Subcutaneous adipose tissue (tissue), 4 donors: ENCODE measurements around the gene ONECUT3. TPM values are rescaled to one million over a fixed set of nuclear protein-coding genes. Genes with fewer than 3 reads are reported as not detected.

Experiments
- total RNA-seq, 4 donors: library from RNA; depleted of rRNA; stranded (reverse); fragments of >200 nt; gene quantifications; one replicate each; pipeline ENCODE4 v1.1.0, GENCODE V29; 2016
- TF ChIP-seq, protein P1 (sequence below): fragments of 450-650 bp; IDR thresholded peaks from one replicate; pipeline ENCODE4 v1.5.1; 2016; ENCODE audit warnings: low read depth, mild to moderate bottlenecking, control low read depth, antibody characterized with exemption, moderate library complexity

ONECUT3 gene
- total RNA-seq, 4 donors from 2014 or later = not detected

DNA sequence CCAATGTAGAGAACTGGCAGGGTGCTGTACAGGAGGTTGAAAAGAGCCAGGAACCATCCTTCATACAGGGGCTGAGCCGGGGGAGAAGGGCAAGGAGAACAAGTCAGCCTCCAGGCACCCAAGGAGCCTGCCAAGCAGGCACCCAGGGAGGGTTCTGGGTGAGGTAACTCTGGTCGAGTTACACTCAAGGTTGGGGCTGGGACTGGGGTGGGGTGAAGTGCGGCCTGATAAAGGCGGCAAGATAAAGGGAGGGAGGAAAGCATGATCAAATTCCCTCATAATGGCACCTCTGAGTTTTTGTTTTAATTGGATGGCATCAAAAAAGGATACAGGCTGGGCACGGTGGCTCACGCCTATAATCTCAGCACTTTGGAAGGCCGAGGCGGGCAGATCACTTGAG is 33.8 kb downstream of the ONECUT3 start:
- TF ChIP-seq, protein P1, sequence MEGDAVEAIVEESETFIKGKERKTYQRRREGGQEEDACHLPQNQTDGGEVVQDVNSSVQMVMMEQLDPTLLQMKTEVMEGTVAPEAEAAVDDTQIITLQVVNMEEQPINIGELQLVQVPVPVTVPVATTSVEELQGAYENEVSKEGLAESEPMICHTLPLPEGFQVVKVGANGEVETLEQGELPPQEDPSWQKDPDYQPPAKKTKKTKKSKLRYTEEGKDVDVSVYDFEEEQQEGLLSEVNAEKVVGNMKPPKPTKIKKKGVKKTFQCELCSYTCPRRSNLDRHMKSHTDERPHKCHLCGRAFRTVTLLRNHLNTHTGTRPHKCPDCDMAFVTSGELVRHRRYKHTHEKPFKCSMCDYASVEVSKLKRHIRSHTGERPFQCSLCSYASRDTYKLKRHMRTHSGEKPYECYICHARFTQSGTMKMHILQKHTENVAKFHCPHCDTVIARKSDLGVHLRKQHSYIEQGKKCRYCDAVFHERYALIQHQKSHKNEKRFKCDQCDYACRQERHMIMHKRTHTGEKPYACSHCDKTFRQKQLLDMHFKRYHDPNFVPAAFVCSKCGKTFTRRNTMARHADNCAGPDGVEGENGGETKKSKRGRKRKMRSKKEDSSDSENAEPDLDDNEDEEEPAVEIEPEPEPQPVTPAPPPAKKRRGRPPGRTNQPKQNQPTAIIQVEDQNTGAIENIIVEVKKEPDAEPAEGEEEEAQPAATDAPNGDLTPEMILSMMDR = no peak

DNA sequence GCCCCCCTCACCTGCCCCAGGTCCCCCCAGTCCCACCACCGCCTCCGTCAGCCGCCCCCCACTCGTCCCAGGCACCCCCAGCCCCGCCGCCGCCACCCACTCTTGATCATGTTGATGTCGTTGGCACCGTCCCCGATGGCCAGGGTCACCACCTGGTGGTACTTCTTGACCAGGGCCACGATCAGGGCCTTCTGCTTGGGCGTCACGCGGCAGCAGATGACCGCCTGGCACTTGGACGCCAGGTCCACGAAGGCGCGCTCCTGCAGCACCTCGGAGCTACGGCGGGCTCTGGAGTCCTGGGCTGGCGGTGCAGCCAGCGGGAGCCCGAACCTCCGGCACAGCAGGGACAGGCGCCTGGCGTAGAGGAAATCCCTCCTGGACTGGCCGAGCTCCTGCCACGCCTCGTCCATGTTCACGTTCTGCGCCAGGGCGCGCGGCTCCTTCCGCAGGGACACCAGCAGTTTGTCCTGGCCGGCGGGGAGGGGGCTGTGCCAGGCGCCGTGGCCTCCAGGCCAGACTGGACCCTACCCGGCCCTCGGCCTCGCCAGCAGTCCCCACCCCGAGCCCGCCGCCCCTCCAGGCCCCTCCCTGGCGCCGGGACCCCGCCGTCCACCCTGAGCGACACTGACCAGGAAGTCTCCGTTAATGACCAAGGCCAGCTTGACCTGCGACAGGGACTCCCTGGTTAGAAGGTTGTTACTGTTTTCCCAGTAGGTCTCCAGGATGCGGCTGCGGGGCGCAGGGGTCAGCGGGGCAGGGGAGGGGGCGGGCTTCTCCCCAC is 36.1 kb downstream of the ONECUT3 start:
- TF ChIP-seq, protein P1 = no peak

DNA sequence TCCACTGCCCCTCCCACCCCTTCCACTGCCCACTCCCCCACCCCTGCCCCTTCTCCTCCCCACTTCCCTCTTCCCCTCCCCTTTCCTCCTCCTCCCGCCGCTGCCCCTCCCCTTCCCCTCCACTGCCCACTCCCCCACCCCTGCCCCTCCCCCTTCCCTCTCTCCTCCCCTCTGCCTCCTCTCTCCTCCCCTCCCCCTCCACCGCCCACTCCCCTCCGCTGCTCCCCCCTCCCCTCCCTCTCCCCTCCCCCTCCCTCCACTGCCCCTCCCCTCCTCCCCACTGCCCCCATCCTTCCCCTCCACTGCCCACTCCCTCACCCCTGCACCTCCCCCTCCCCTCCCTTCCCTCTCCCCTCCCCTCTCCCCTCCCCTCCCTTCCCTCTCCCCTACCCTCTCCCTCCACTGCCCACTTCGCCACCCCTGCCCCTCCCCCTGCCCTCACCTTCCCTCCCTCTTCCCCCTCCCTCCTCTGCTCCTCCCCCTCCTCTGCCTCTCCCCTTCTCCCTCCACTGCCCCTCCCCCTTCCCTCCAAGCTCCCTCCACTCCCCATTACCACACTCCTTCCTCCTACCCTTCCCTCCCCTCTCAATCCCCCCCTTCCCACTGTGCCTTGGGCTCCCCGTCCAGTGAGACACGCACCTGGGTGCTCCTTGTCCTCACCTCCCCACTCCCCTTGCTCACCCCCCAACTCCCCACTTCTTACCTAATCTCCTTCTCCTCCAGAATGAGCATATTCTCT is 36.9 kb downstream of the ONECUT3 start:
- TF ChIP-seq, protein P1 = no peak

DNA sequence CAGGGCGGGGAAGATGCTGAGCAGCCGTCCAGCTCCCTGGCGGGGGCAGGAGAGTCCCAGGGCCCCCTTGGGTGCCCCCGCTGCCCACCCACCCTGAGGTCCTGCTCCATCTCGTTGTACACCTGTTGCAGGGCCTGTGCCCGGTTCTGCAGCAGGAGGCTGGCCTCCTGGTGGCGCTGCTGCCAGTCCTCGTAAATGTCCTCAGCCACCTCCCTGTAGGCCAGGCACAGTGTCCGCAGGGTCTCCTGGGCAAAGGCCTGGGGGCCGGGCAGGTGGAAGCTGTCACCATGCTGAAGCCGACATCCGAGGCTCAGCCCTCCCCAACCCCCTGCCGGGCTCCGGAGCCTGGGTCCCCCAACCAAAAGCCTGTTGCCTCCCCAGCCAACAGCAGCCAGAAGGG is 38.6 kb downstream of the ONECUT3 start:
- TF ChIP-seq, protein P1 = no peak

DNA sequence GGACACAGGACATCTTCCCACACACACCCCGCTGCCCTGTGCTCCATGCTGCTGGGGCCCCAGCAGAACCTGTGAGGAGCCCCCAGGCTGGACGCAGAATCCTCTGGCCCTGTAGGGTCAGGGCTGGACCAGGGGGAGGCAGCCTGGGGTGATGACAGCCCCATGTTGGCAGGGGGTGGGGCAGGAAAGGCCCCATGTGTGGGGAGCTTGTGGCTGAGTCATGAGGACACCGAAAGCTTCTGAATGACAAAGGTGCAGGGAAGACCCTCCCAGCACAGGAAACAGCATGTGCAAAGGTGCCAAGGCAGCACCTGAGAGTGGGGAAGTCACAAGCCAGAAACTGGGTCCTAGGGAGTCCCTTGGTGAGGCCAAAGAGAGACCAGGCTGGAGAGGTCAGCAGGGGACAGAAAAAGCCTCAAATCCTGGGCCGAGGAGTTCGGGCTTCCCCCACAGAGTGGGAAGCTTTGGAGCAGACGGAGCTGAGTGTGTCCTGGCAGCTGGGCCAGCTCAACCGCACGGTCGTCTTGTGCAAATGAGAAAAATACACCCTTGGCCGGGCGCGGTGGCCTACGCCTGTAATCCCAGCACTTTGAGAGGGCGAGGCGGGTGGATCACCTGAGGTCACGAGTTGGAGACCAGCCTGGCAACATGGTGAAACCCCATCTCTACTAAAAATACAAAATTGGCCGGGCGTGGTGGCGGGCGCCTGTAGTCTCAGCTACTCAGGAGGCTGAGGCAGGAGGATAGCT is 41.3 kb downstream of the ONECUT3 start:
- TF ChIP-seq, protein P1 = no peak

DNA sequence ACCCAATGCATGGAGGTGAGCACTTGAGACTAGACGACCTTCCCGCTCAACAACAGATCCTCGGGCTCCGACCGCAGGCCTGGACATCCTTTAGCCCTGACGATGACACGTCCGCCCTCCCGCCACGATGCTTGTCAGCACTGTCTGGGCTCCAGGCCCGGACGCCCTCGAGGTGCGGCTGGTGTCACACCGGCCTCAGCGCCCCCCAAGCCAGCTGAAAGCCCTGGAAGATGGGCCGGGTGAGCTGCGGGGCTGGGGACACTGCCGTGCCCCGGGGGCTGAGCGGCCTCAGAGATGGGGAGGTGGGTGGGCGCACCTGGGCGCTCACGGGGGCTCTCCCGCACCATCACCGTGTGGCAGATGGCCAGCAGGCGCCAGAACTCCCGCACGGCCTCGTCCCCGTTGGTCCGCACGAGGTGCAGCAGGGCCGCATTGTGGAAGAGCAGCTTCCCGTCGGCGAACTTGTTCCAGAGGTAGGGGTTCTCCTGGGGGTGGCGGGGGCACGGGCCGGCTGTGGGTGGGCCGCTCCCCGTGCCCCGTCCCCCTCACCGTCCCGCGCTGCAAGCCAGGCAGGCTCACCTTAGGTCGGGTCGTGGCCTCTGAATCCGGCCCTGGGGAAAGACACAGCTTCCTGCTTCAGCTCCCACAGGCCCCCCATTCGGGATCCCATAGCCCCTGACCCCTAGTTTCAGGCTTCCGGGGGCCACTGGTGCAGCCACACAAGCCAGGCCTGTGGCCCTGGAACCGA is 43.3 kb downstream of the ONECUT3 start:
- TF ChIP-seq, protein P1 = no peak
